HG02642 (cell line): ENCODE data around the gene TSPAN32.

ENCODE experiments used
- ATAC-seq: cut with Tn5 transposase; IDR thresholded peaks from one replicate; pipeline ENCODE4 v1.9.1; 2021; ENCODE audit warnings: mild to moderate bottlenecking; ENCODE audit not compliant: unreplicated experiment, poor library complexity

TSPAN32 gene

DNA sequence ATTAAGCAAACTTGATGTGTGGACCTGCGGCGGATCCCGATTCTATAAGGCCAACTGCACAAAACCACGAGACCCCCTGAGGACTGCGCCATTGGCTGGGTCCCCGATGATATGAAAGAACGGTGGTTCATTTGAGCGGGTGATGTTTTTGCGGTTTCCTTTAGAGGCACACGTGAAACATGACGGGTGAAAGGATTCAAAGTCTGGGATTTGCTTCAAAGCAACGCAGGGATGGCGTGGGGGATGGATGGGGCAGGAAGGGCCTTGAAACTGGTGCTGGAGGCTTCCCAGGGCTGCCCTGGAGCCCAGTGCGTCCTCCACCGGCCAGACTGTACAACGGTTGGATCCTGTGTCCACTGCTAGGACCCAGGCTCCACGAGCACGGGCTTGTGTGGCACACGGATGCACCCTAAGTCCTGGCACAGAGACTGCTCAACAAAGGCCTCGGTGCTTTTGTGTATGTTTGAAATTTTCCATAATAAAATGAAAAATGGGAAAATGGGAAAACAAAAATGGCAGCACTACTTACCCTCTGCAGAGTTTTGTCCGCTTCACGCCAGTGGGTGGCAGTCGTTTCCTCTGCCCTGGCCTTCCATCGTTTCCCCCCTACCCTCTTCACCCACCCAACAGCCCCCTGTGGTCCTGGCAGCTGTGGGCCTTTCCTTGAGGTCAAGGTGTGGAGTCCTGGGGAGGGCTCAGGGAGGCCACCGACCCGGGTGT, 35.1 kb upstream of the TSPAN32 start:
- no peak for ATAC-seq

DNA sequence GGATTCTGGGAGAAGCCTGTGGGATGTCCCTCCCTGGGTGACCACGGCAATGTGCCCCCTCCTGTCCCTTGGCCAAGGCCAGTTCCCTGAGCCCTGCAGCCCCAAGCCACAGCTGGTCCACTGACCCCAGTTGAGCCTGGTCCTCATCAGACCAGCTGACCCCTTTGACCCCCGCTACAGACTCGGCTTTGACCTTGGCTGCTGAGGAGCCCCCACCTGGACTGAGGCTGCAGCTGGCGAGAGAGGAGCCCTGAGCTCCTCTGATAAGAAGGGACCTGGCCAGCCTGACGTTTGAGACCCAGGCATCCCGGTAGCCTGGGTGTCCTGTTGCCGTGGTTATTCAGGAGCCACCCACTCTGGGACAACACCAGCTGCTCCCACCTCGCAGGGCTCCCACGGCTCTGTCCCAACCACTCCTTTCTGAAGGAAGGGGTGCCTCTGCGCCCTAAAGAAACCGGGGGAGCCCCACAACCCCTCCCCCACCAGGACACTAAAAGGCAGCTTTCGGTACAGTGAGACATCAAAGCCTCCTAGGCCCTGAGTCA, 34.4 kb upstream of the TSPAN32 start:
- ATAC-seq, result no peak

DNA sequence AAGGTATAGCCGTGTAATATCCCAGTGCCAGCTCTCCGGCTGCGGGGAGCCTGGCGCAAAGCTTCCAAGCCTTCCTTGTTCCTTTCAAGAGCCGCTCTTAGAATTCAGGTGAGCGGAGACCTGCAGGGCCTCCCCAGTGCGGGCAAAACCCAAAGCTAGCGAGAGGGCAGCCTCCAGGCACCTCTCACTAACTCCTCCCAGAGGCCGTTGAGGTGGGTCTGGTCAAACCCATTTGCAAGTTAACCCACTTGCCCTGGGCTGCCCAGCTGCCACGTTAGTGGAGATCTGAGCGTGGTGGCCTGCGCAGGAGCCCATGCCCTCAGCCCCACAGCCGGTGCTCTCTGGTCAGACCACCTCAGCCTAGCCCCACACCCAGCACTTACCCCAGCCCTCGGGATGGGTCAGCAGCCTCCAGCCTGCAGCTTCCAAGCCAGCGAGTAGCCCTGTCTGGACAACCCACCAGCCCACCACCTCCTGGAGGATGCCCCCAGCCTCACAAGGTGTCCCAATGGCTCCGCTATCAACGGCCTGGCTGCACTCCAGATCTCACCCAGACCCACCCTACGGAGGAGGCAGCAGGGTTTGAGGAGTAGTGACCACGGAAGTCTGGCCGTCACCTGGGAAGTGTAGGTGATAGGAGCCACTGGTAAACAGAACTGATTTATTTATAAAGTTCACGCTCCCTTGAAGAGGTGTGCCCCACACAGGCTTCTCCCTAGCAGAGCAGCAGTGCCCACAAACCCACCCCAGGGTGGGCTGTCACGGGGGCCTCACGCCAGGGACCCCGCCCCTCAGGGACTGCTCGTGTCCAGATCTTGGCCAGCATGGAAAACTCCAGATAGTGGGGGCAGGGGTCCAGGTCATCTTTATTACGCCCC, 33.7 kb upstream of the TSPAN32 start:
- ATAC-seq, result no peak

DNA sequence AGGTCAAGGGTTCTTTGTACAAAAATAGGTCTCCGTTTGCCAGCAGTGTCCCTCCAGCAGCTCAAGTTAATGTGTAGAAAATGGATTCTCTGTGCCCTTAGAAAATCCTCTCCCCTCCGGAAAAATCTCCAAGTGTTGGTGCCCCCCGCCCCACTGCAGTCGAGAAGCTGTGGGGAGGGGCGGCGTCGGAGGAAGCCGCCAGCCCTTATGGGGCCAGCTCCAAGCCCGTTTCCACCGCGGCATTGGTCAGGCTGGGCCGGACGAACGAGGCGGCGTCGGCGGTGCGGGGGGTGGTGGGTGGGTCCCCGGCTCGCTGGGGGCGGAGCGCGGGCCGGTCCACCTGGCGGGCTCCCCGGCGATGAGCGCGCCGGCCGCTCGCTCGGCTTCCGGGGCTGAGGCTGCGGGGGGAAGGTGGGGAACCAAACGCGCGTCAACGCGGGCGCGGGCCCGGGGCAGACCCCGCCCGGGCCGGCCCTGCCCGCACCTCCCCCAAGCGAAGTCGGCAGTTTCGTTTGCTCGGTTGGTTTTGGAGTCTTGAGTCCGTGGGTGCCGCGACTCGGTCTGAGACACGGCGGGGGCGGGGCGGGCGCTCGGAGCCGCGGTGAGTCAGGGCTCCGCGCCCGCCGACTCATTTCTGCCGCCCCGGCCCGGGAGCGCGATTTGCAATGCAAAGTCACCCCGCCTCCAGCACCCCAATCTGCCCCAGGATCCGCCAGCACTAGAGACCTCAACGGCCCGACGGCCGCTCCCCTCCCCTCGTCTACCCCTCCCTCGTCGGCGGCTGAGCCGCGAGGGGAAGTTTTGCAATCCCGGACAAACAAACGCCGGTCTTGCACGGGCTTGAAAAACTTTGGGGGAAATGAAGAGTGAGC, 32.8 kb upstream of the TSPAN32 start:
- ATAC-seq, result no peak

DNA sequence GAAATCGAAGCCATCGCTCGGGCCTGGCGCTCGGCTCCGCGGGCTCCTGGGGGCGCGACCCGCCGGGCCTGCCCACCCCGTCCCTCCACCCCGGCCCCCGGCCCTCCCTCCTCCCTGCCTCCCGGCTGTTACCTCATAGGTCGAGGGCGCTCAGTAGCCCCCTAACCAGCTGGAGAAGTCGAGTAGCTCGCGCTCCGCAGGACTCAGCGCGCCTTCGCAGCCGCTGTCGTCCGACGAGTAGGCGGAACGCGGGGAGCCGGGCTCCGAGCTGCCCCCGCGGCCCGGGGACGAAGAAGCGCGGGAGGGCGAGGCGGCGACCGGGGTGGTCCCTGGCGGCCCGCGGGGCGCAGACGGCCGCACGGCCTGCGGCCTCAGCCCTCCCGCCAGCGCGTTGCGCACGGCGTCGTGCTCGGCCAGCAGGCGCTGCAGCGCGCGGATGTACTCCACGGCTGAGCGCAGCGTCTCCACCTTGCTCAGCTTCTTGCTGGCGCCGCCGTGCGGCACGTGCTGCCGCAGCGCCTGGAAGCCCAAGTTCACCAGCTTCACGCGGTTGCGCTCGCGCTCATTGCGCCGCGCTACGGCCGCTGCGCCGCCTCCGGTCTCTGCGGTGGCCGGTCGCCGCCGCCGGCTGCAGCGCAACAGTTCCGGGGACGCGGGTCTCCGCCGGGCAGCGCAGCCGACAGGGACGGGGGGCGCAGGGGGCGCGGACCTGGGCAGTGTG, 32.1 kb upstream of the TSPAN32 start:
- ATAC-seq, result no peak

DNA sequence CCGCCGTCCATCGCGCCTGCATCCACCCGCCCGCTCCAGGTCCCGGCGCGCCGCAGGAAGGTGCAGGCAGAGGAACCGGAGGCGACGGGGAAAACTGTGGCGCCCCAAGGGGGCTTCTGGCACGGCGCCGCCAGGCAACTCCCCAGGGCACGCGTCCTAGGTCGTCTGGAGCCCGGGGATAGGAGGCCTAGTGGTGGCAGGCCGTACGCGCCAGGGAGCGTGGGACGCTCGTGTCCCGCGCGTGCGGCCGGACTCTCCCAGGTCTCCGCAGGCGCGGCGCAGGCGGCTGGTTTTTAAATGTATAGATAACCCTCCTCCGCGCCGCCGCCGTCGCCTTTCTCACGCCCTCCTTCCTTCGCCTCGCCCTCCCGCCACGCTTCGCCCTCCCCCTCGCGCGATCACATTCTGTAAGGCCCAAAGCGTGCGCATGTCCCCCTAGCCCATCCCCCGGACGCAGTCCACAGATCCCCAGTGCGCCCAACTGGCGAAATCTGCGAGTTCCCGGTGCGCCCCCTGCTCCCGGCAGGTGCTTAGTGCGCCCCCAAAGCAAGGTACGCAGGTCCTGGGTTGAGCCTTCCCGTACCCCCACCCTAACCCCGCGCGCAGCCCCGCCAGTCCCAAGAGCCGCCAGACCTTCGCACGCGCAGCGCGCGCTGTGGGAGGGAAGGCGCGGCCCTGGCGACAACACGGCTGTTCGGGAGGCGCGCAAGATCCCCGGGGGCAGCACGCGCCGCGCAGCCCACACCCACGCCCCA, 31.3 kb upstream of the TSPAN32 start, which contains the start of gene ASCL2:
Gene ASCL2 (minus strand): TSS at position 267 of the 755 bp plus-strand sequence. CDS start 256 bp downstream, at position 11.
- no peak for ATAC-seq

DNA sequence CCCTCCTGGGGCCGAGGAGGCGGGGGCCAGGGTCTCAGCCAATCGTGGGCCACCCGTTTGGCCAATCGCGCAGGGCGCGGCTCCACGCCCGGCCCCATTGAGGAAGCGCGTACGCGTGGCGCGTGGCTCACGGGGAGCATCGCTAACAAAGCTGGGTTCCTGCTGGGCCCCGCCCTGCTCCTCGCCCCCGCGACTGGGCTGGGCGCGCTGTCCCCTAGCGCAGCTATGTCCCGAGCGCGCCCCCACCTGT, 30.8 kb upstream of the TSPAN32 start:
- ATAC-seq, result no peak

DNA sequence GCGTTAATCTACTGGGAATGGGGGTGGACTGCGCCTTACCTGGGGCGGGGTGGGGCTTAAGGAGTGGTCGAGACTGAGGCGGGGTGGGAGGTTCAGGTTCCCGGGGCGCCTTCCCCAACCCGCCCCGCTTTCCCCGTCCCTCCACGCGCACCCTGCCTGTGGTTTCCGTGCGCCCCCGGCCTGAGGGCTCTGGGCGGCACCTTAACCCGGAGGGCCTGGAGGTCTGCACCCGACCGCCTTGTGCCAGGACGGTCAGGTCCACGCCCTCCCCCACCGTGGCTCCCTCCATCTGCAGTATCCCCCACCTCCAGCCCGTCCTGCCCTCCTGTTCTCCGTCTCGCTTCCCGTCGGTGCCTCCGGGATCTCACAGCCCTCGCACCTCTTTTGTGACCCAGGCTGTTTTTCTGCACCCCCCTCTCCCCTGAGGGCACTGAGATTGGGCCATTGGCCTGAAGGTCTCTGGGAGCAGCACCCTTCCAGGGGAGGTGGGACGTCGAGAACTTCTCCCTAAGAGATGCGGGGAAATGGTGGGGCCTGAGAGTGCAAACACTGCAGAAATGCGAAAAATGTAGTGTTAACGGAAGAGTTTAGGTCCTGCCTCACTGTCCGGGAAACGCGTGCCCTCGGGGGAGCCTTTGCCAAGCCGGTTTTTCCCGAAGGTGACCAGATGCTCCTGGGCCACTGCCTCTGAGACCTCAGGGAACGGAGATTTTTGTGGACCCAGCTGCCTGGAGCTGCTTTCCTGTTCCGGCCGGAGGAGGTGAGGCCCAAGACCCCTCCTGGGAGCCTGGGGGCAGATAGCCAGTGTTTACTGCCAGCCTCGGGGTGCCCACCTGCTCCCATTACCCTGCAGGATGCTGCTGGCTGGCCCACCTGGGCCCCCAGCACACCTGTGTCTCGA, 30.2 kb upstream of the TSPAN32 start:
- ATAC-seq, result no peak

DNA sequence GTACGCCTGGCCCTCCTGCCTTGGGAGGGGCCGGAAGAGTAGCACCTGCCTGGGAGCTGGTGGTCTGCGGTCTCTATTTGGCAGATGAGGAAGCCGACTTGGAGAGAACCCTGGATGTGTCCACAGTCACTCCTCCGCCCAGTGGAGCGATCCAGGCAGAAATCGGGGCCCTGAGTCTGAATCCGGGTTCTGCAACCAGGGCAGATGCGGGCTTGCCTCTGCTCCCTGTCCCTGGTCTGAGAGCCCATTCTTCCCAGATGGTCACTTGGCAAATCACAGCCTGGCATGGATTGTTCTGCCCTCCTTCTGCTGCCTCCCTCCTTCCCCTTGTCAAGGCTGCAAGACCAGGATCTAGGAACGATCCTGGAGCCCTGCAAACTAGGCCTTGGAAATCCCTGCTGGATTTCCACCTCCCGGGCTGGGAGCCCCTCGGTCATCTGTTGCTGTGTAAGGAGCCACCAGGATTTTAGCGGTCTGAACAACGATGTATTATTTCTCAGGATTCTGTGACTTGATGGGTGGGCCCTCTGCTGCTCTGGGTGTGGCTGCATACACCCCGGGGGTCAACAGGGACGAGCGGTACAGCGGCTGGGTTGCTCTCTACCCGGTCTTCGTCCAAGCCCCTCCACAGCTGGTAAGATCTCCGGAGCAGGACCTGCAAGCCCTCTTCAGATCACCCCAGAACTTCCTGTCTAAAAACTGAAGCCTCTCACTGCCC, 29.4 kb upstream of the TSPAN32 start:
- no peak for ATAC-seq

DNA sequence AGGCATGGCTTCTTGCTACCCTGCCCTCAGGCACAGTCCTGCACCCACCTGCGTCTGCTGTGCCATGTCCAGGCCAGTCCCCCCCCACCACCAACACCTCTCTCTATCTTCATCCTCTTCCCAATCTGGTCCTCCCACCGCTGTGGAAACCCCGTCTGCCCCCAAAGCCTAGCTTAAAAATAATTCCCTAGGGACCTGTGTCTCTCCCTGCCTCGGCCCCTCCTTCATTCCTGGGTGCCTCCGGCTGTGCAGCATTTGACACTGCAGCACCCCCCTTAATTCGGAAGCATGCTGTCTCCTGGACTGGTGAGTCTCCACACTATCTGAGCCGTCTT, 28.9 kb upstream of the TSPAN32 start:
- no peak for ATAC-seq

DNA sequence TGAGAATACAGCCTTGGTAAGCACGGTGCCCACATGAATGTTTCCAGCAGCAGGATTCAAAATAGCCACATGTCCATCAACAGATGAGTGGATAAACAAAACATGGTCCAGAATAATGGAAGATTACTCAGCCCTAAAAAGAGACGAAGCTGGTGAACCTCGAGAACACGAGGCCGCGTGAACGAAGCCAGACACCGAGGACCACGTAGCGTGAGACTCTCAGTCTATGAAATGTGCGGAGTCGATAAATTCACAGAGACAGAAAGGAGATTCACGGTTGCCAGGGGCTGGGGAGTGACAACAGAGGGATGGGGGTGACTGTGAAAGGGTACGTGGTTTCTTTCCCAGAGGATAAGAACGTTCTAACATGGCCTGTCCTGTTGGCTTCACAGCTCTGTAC, 28.5 kb upstream of the TSPAN32 start:
- no peak for ATAC-seq

DNA sequence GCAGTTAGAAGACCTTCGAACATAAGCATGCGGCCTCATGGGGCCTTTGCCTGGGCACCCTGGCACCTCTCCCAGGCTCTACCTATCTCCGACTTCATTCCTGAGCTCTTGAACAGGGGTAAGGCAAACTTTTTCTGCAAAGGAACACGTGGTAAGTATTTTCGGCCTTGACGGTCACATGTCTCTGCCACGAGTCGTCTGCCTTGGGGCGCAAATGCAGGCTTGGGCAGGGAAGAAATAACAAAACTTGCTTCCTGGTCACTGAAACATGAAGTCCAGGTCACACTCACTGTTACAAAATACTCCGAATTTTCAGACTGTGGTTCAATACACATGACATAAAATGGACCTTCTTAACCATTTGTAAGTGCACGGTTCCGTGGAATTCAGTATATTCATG, 28.0 kb upstream of the TSPAN32 start:
- no peak for ATAC-seq

DNA sequence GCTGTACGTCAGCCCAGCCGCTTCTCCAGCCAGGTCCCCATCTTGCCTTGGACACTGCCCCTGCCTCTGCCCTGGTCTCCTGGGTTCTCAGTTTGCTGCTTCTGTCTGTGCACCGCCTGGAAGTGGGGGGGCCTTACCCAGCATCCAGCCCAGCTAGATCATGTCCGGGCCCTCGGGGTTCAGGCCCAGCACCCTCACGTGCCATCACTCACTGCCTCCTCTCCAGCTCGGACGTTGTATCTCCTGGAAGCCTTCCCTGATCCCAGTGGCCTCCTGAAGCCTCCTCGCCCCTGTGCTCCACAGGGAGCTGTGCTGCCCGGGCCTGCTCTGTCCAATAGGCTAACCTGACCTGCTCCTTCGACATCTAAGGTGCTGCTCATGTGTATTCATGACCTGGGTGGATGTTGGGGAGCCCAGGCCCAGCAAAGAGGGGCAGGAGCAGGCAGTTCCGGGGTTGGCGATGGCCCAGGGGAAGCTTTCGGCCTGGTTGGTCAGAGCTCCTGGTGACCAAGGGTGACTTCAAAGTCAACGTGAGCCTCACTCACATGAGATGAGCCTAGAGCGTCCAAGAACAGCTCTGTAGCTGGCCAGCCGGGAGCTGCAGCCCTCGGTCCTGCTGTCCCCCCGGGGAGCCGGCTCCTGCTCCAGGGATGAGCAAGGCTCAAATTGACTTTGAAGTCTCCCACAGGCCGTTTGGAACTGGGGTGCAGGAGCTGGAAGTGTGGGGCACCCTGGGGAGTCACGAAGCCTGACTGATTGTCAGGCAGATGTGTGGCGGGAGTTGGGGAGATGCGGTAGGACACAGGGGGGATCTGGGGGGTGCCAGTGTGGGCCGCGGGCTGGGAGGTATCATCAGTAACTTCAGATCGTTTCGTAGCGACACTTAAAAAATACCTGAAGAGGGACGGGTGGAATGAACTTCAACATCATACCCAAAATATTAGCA, 26.2 kb upstream of the TSPAN32 start:
- no peak for ATAC-seq

DNA sequence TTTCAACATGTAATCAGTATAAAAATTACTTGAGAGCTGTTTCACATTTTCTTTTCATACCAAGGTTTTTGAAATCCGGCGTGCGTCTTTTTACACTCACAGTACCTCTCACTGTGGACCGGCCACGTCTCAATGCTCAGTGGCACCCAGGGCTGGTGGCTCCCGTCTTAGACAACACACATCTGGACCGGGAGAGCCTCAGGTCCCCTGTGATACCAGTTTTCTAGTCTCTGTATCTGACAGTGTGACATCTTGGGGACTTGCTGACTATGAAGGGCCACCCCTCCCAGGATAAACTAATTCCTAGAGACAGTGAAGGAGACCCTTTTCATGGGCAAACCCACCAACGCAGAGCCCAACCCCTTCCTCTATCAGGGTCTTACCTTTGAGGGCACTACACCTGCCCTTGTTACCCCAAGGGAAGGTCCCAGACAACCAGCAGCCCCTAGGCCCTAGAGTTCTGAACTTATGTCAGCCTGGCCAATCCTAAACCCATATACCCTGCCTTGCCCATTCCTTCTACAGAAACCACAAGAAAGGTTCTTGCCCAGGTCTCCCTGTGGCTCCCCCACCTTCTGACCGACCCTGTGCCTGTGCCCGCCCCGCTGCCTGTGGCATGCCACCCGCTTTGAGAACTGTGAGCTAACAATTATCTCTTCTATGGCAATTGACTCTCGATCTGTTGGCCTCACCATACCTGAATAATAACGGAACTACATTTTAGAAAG, 25.4 kb upstream of the TSPAN32 start:
- no peak for ATAC-seq

DNA sequence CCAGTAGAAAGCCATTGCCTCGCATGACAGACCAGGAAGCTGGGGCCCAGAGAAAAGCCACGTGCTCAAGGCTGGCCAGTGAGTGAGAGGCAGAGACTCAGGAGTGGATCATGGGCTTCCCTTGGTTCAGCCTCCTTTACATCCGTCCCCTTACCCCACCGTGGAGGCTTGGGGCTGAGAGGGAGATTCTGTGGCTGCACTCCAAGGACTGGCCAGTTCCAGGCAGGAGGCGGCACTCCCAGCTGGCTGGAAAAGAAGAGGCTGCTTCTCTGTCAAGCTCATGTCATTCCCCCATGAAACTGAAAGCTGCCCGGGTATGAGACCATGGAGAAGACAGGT, 24.8 kb upstream of the TSPAN32 start:
- ATAC-seq, result no peak

DNA sequence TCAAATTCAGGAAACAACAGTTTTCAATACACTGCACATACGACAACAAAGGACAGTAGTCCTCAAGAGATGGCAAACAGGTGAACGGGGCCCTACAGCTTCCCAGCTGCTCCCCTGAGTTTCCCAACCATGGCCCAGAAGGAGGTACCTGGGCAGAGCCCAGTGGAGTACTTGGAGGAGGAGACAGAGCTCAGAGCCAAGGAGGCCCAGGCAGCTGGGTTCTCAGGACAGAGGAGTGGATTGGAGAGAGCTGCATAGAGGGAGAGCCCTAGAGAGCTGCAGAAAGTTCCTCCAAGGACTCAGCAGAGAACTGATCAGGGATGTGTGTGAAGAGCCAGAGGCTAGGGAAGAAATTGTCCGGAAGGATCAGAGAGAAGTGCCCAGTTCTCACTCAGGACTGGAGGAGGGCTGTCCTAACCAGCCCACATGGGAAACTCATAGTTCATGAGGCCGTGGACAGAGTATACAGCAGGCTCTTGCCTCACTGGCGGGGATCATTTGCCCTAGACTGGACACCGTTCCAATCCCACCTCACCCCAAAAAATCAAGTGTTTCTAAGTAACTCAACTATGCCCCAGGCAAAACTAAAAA, 23.8 kb upstream of the TSPAN32 start:
- ATAC-seq, result no peak
